Gastroesophageal sphincter (tissue), 4 donors: Measurements from ENCODE around the gene MC1R. TPM values are rescaled to one million over a fixed set of nuclear protein-coding genes. Genes with fewer than 3 reads are reported as not detected.

Experiments used
- ATAC-seq: fragments of 150-250 bp; one replicate; pipeline ENCODE4 v1.9.1; 2016; ENCODE audit warnings: mild to moderate bottlenecking, moderate library complexity
- H3K27ac ChIP-seq, 4 donors: fragments of 200-600 bp; sonication (generic) in 3 of 4; 1 replicate in 3 of 4; 2 replicates in 1 of 4; pipeline ENCODE4 v1.5.1; 2016 to 2019
- H3K27me3 ChIP-seq: fragments of 200-600 bp; sonication (generic); one replicate; pipeline ENCODE4 v1.5.1; 2019
- H3K36me3 ChIP-seq, 2 donors: fragments of 200-600 bp; sonication (generic); one replicate each; pipeline ENCODE4 v1.5.1; 2019; ENCODE audit warnings: control low read depth in 1 of 2
- H3K4me1 ChIP-seq, 3 donors: fragments of 200-600 bp; sonication (generic); 1 replicate in 2 of 3; 2 replicates in 1 of 3; pipeline ENCODE4 v1.5.1; 2016 to 2019; ENCODE audit warnings: control low read depth in 2 of 3
- H3K4me3 ChIP-seq, 2 donors: fragments of 200-600 bp; sonication (generic); one replicate each; pipeline ENCODE4 v1.5.1; 2019; ENCODE audit warnings: mild to moderate bottlenecking in 1 of 2, moderate library complexity in 1 of 2
- H3K9me3 ChIP-seq, 3 donors: fragments of 200-600 bp; sonication (generic); one replicate each; pipeline ENCODE4 v1.5.1; 2017 to 2019; ENCODE audit warnings: control low read depth in 2 of 3
- EP300 ChIP-seq: sonication (generic); formaldehyde crosslinking; IDR thresholded peaks from one replicate; pipeline ENCODE4 v1.6.1; 2017; ENCODE audit warnings: antibody characterized with exemption, mild to moderate bottlenecking
- POLR2A ChIP-seq, 2 donors: fragments of 450-650 bp; IDR thresholded peaks; one replicate each; pipeline ENCODE4 v1.6.1; 2017; ENCODE audit warnings: antibody characterized with exemption in 2 of 2, mild to moderate bottlenecking in 2 of 2, moderate library complexity in 1 of 2
- POLR2AphosphoS5 ChIP-seq: sonication (generic); formaldehyde crosslinking; IDR thresholded peaks from one replicate; pipeline ENCODE4 v1.6.1; 2017; ENCODE audit warnings: antibody characterized with exemption
- WGBS, 2 donors: methylation state at CpG; one replicate each; pipeline ENCODE4 v1.1.5; 2018; ENCODE audit warnings: low coverage in 1 of 2; 5-methylcytosine and 5-hydroxymethylcytosine counted together
- total RNA-seq, 4 donors: library from RNA; depleted of rRNA; stranded (reverse); fragments of >200 nt; gene quantifications; one replicate each; pipeline ENCODE4 v1.1.0, GENCODE V29; 2016
- TF ChIP-seq, protein P1 (sequence below), 4 experiments: fragments of 200-600 bp in 2 of 4; fragments of 450-650 bp in 2 of 4; sonication (generic) in 1 of 4; IDR thresholded peaks; one replicate each; pipeline ENCODE4 v1.5.1; 2017 to 2019; ENCODE audit warnings: antibody characterized with exemption in 4 of 4, mild to moderate bottlenecking in 2 of 4, moderate library complexity in 2 of 4

The MC1R gene
- total RNA-seq, 4 donors from 2014 or later, result 1.0 to 7.3 (median 3.6) TPM

DNA sequence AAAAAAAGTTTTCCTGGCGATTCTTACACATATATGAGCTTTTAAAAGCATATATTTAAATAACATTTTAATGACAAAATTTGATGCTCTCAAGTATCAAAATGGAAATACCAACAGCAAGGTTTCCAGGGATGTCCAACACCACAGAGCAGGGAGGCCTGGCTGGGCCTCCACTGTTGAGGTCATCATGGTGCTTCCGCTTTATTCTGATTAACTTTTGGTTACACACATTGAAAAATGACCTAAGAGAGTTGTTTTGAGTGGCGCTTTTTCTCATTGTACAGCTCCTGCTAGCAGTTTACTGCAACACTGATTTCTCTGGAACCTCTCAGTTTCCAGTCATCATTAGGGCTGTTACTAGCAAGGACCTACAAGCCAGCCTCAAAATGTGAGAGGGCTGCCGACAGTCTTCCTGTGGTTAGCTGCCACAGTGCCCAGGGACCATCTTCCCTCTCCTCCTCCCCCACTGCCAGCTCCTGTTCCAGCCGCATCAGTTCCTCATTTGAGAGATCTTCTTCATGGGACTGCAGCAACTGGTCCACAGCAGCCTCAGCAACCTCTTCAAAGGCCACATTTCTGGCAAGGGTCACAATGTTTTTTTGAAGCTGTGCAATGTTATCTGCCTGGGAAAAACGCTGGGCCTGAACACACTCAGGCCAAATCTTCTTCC lies 51.2 kb downstream of the MC1R start:
- no peaks in the 10 kb centered on the region for H3K27me3 ChIP-seq
- ATAC-seq, result no peak
- peaks cover 0 to 38% (median 20%) of the 10 kb centered on the region in 3 donors for H3K4me1 ChIP-seq
- 89 to 96% methylated on average over 5 of the region's 6 CpGs for WGBS, 2 donors
- peaks cover 0 to 5% (median 0%) of the 10 kb centered on the region in 3 donors for H3K9me3 ChIP-seq
- H3K4me3 ChIP-seq, result no peak overlapping the region
- H3K27ac ChIP-seq, result no peak overlapping the region
- TF ChIP-seq POLR2A (IDR thresholded peaks at IDR 0.05) (no peak), EP300 (no peak), POLR2AphosphoS5 (no peak)
- TF ChIP-seq, protein P1, sequence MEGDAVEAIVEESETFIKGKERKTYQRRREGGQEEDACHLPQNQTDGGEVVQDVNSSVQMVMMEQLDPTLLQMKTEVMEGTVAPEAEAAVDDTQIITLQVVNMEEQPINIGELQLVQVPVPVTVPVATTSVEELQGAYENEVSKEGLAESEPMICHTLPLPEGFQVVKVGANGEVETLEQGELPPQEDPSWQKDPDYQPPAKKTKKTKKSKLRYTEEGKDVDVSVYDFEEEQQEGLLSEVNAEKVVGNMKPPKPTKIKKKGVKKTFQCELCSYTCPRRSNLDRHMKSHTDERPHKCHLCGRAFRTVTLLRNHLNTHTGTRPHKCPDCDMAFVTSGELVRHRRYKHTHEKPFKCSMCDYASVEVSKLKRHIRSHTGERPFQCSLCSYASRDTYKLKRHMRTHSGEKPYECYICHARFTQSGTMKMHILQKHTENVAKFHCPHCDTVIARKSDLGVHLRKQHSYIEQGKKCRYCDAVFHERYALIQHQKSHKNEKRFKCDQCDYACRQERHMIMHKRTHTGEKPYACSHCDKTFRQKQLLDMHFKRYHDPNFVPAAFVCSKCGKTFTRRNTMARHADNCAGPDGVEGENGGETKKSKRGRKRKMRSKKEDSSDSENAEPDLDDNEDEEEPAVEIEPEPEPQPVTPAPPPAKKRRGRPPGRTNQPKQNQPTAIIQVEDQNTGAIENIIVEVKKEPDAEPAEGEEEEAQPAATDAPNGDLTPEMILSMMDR (IDR thresholded peaks at IDR 0.05), result no peak
- peaks cover 0 to 38% of the 10 kb centered on the region in 2 donors for H3K36me3 ChIP-seq

Other genes with a start within 250 kb of the MC1R start
- 10 to 100 TPM; 24.1 to 44.0 (median 28.9) TPM for gene CDK10, start 232.2 kb upstream of the MC1R start, total RNA-seq
- 10 to 100 TPM in 3 of 4 donors, 1 to 10 TPM in 1; 8.7 to 21.8 (median 13.2) TPM for gene SPATA2L, start 217.2 kb upstream of the MC1R start, total RNA-seq
- gene VPS9D1, start 198.0 kb upstream of the MC1R start, total RNA-seq, result 10 to 100 TPM in 1 of 4 donors, 1 to 10 TPM in 3; 4.4 to 10.1 (median 7.3) TPM
- gene ZNF276, start 197.3 kb upstream of the MC1R start, total RNA-seq, result 10 to 100 TPM; 16.7 to 45.8 (median 18.2) TPM
- gene FANCA, start 102.2 kb upstream of the MC1R start, total RNA-seq, result 1 to 10 TPM in 1 of 4 donors, under 1 TPM in 3; 0.54 to 7.1 (median 0.76) TPM
- 1 to 10 TPM in 3 of 4 donors, under 1 TPM in 1; 0.27 to 3.6 (median 2.0) TPM for gene SPIRE2, start 90.4 kb upstream of the MC1R start, total RNA-seq
- 100 to 1,000 TPM; 118 to 165 (median 134) TPM for gene TCF25, start 45.3 kb upstream of the MC1R start, total RNA-seq
- 10 to 100 TPM in 2 of 4 donors, 1 to 10 TPM in 2; 5.3 to 11.8 (median 9.1) TPM for gene TUBB3, start 4.5 kb downstream of the MC1R start, total RNA-seq
- gene DEF8, start 29.9 kb downstream of the MC1R start, total RNA-seq, result 100 to 1,000 TPM in 1 of 4 donors, 10 to 100 TPM in 3; 86.3 to 116 (median 90.1) TPM
- gene DBNDD1, start 100.6 kb downstream of the MC1R start, total RNA-seq, result 1 to 10 TPM; 1.1 to 4.1 (median 3.5) TPM
- gene PRDM7, start 158.5 kb downstream of the MC1R start, total RNA-seq, result not detected